Activated naive CD4-positive, alpha-beta T cell treated with anti-CD3 and anti-CD28 coated beads, Interleukin-2, amount 50 U/mL, for 72 hours (primary cell): ENCODE measurements around the gene NBAS. TPM values are rescaled to one million over a fixed set of nuclear protein-coding genes. Genes with fewer than 3 reads are reported as not detected.

Experiments used
- total RNA-seq, 2 donors: library from RNA; stranded (reverse); gene quantifications; one replicate each; pipeline ENCODE4 v1.2.3, GENCODE V29; 2022

The NBAS gene
- total RNA-seq, 2 donors from 2014 or later: 30.5 to 46.3 TPM

Other genes starting within 250 kb of the NBAS start
- gene DDX1, start 30.5 kb upstream of the NBAS start, total RNA-seq: 10 to 100 TPM; 30.4 to 82.4 TPM